ENCODE measurements around the gene RSRC2. TPM values are rescaled to one million over a fixed set of nuclear protein-coding genes. Genes with fewer than 3 reads are reported as not detected.
A peak's percentile ranks its signal among the peaks of the same experiment; 100 is the strongest.
"Not testable (repeated sequence)": the region's sequence is repeated elsewhere in the genome, so short reads cannot be mapped to it uniquely, and the experiment has no call there.

The RSRC2 gene
- total RNA-seq, 1 experiment from 2014 or later: 77.9 TPM

DNA sequence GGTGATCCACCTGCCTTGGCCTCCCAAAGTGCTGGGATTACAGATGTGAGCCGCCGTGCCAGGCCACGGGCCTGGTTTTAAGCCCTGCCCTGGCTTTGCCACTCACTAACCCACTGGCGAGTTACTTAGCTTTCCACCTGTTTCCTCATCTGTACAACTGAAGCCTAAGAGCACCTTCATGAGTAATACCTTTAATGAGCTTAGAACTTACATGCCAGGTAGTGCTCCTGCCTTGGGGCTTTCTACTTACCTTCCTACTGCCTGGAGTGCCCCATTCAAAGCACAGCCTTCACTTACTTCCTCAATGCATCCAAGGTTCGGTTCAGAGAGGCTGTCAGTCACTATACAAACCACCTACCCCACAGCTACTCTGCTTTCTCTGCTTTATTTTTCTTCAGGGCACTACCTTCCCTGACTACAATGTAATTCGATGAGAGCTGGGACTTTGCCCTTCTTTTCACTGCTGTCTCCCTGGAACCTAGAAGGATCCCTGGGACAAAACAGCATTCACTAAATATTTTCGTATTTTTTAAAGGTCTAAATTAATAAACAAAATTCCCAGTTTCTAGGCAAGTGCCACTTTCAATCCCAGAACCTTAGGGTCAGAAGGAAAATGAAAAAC, 39.8 kb downstream of the RSRC2 start:
- Mint-ChIP-seq H3K4me1 (ENCODE audit: low read depth, unreplicated experiment) (peaks cover 18% of the 10 kb centered on the region), H3K36me3 (ENCODE audit: insufficient read depth, unreplicated experiment) (peaks cover 92% of the 10 kb centered on the region), H3K27ac (ENCODE audit: unreplicated experiment) (no peak overlapping the region), H3K9me3 (ENCODE audit: unreplicated experiment) (no peaks in the 10 kb centered on the region), H3K4me3 (ENCODE audit: unreplicated experiment) (no peak overlapping the region), H3K27me3 (ENCODE audit: insufficient read depth, unreplicated experiment) (no peaks in the 10 kb centered on the region)
- TF ChIP-seq, protein P1, sequence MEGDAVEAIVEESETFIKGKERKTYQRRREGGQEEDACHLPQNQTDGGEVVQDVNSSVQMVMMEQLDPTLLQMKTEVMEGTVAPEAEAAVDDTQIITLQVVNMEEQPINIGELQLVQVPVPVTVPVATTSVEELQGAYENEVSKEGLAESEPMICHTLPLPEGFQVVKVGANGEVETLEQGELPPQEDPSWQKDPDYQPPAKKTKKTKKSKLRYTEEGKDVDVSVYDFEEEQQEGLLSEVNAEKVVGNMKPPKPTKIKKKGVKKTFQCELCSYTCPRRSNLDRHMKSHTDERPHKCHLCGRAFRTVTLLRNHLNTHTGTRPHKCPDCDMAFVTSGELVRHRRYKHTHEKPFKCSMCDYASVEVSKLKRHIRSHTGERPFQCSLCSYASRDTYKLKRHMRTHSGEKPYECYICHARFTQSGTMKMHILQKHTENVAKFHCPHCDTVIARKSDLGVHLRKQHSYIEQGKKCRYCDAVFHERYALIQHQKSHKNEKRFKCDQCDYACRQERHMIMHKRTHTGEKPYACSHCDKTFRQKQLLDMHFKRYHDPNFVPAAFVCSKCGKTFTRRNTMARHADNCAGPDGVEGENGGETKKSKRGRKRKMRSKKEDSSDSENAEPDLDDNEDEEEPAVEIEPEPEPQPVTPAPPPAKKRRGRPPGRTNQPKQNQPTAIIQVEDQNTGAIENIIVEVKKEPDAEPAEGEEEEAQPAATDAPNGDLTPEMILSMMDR (IDR thresholded peaks at IDR 0.05; ENCODE audit: insufficient read depth in 1 of 2, low read depth in 1 of 2, low read length in 1 of 2, severe bottlenecking in 1 of 2, unreplicated experiment in 1 of 2): no peak
- Histone ChIP-seq H3K4me3 (ENCODE audit: low read depth, low read length) (no peak overlapping the region), H3K4me1 (peaks cover 19% of the 10 kb centered on the region), H3K9me3 (no peaks in the 10 kb centered on the region), H3K36me3 (ENCODE audit: control insufficient read depth, insufficient read depth, low read length) (peaks cover 2% of the 10 kb centered on the region; the same call in 1 of the 2 replicates), H3K27me3 (replicated peaks; ENCODE audit: control insufficient read depth, insufficient read depth, low read length) (no peaks in the 10 kb centered on the region)
- CTCF ChIA-PET: no interaction called here
- no peak for DNase-seq
- intact Hi-C loops (cut with micrococcal nuclease; ENCODE audit: unreplicated experiment): loop anchor here (5.0 kb wide), 1 partner anchor 85 kb away; no protein-coding TSS in a partner anchor
- POLR2A ChIA-PET: interaction anchor here (0.5 to 1.0 kb wide), 2 partner anchors 14 to 38 kb away, joined by 3 to 4 read pairs; partner anchors contain the start of gene ZCCHC8
- BruUV-seq (replicated peaks): TSS peak; percentile 4

- intact Hi-C loops (cut with micrococcal nuclease; ENCODE audit: unreplicated experiment): loop anchor here (5.0 kb wide), 1 partner anchor 84 kb away; no protein-coding TSS in a partner anchor
- H3K9me3 Mint-ChIP-seq (ENCODE audit: unreplicated experiment); CTCF ChIA-PET; BruUV-seq (replicated peaks); DNase-seq; H3K4me3 Mint-ChIP-seq (ENCODE audit: unreplicated experiment); H3K27ac Mint-ChIP-seq (ENCODE audit: unreplicated experiment); H3K4me3 ChIP-seq (ENCODE audit: low read depth, low read length); H3K27me3 ChIP-seq (replicated peaks; ENCODE audit: control insufficient read depth, insufficient read depth, low read length); H3K9me3 ChIP-seq; H3K27me3 Mint-ChIP-seq (ENCODE audit: insufficient read depth, unreplicated experiment); H3K36me3 ChIP-seq (ENCODE audit: control insufficient read depth, insufficient read depth, low read length): not testable (repeated sequence)
- peaks cover 19% of the 10 kb centered on the region for H3K4me1 ChIP-seq
- H3K4me1 Mint-ChIP-seq (ENCODE audit: low read depth, unreplicated experiment): peaks cover 18% of the 10 kb centered on the region
- POLR2A ChIA-PET: interaction anchor here (0.5 to 1.0 kb wide), 2 partner anchors 14 to 39 kb away, joined by 3 to 4 read pairs; partner anchors contain the start of gene ZCCHC8
- peaks cover 92% of the 10 kb centered on the region for H3K36me3 Mint-ChIP-seq (ENCODE audit: insufficient read depth, unreplicated experiment)
These were observed 40.4 kb downstream of the RSRC2 start for GRCh38 chr12:122486360-122486759.

DNA sequence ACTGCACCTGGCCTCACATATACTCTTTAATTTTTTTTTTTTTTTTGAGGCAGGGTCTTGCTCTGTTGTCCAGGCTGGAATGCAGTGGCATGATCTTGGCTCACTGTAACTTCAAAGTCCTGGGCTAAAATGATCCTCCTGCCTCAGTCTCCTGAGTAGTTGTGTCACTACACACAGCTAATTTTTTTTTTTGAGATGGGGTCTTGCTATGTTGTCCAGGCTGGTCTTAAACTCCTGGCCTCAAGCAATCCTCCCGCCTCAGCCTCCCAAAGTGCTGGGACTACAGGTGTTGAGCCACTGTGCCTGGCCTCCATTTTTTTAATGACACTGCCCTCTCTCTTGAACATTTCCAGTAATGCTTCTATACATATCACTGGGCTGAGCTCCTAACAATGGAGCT, 42.4 kb downstream of the RSRC2 start:
- H3K27me3 ChIP-seq (replicated peaks; ENCODE audit: control insufficient read depth, insufficient read depth, low read length); POLR2A ChIA-PET; H3K9me3 ChIP-seq; H3K9me3 Mint-ChIP-seq (ENCODE audit: unreplicated experiment); H3K27ac Mint-ChIP-seq (ENCODE audit: unreplicated experiment); H3K36me3 ChIP-seq (ENCODE audit: control insufficient read depth, insufficient read depth, low read length); DNase-seq; H3K4me3 Mint-ChIP-seq (ENCODE audit: unreplicated experiment); H3K4me1 ChIP-seq; H3K27me3 Mint-ChIP-seq (ENCODE audit: insufficient read depth, unreplicated experiment); BruUV-seq (replicated peaks); H3K4me1 Mint-ChIP-seq (ENCODE audit: low read depth, unreplicated experiment); intact Hi-C loops (cut with micrococcal nuclease; ENCODE audit: unreplicated experiment); H3K4me3 ChIP-seq (ENCODE audit: low read depth, low read length): not testable (repeated sequence)
- CTCF ChIA-PET: interaction anchor here (0.5 kb wide), 1 partner anchor 352 kb away, joined by 4 read pairs; no protein-coding TSS in a partner anchor
- peaks cover 90% of the 10 kb centered on the region for H3K36me3 Mint-ChIP-seq (ENCODE audit: insufficient read depth, unreplicated experiment)

DNA sequence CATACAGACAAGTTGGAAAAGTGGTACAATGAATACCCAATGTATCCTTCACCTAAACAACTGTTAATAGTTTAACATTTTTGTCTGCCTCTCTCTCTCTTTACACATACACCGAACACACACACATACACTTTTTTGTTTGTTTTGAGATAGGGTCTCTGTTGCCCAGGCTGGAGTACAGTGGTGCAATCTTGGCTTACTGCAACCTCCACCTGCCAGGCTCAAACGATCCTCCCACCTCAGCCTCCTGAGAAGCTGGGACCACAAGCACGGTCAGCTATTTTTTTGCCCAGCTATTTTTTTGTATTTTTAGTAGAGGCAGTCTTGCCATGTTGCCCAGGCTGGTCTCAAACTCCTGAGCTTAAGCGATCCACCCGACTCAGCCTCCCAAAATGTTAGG, 42.8 kb downstream of the RSRC2 start:
- no peaks in the 10 kb centered on the region for H3K27me3 ChIP-seq (replicated peaks; ENCODE audit: control insufficient read depth, insufficient read depth, low read length)
- POLR2A ChIA-PET: no interaction called here
- peaks cover 90% of the 10 kb centered on the region for H3K36me3 Mint-ChIP-seq (ENCODE audit: insufficient read depth, unreplicated experiment)

More for the DNA sequence above, 42.8 kb downstream of the RSRC2 start:
- no peak overlapping the region for H3K4me3 ChIP-seq (ENCODE audit: low read depth, low read length)
- H3K4me1 ChIP-seq: no peaks in the 10 kb centered on the region; the same call in 1 of the 2 replicates
- intact Hi-C loops (cut with micrococcal nuclease; ENCODE audit: unreplicated experiment): no loop called here
- TF ChIP-seq, protein P1 (IDR thresholded peaks at IDR 0.05; ENCODE audit: insufficient read depth in 1 of 2, low read depth in 1 of 2, low read length in 1 of 2, severe bottlenecking in 1 of 2, unreplicated experiment in 1 of 2): no peak
- Mint-ChIP-seq H3K4me1 (ENCODE audit: low read depth, unreplicated experiment) (peaks cover 4% of the 10 kb centered on the region), H3K4me3 (ENCODE audit: unreplicated experiment) (no peak overlapping the region), H3K27me3 (ENCODE audit: insufficient read depth, unreplicated experiment) (no peaks in the 10 kb centered on the region), H3K9me3 (ENCODE audit: unreplicated experiment) (no peaks in the 10 kb centered on the region), H3K27ac (ENCODE audit: unreplicated experiment) (peak overlapping the region; percentile 11)
- H3K9me3 ChIP-seq: no peaks in the 10 kb centered on the region
- DNase-seq: no peak
- CTCF ChIA-PET: no interaction called here
- no TSS peak for BruUV-seq (replicated peaks)
- no peaks in the 10 kb centered on the region for H3K36me3 ChIP-seq (ENCODE audit: control insufficient read depth, insufficient read depth, low read length)
